BE2C (cell line): ENCODE measurements around the gene MPND.

ENCODE experiments used
- DNase-seq: peaks from one replicate; pipeline ENCODE4 v3.0.0-alpha.2; 2020
- H3K27me3 ChIP-seq: fragments of 250-450 bp; sonication (Bioruptor Pico); 2 replicates; pipeline ENCODE4 v1.5.1; 2020; ENCODE audit warnings: mild to moderate bottlenecking
- H3K36me3 ChIP-seq: fragments of 250-450 bp; sonication (Bioruptor Pico); 2 replicates; pipeline ENCODE4 v1.5.1; 2020; ENCODE audit warnings: mild to moderate bottlenecking
- H3K4me1 ChIP-seq: fragments of 250-450 bp; sonication (Bioruptor Pico); 2 replicates; pipeline ENCODE4 v1.5.1; 2020
- H3K4me3 ChIP-seq: 2 replicates; pipeline ENCODE4 v1.5.1; 2011; ENCODE audit warnings: low read depth, low read length
- H3K9me3 ChIP-seq: fragments of 250-450 bp; sonication (Bioruptor Pico); 2 replicates; pipeline ENCODE4 v1.5.1; 2020
- TF ChIP-seq, protein P1 (sequence below): IDR thresholded peaks from 2 replicates; pipeline ENCODE4 v1.5.1; 2012; ENCODE audit warnings: mild to moderate bottlenecking, low read depth, low read length

MPND gene

DNA sequence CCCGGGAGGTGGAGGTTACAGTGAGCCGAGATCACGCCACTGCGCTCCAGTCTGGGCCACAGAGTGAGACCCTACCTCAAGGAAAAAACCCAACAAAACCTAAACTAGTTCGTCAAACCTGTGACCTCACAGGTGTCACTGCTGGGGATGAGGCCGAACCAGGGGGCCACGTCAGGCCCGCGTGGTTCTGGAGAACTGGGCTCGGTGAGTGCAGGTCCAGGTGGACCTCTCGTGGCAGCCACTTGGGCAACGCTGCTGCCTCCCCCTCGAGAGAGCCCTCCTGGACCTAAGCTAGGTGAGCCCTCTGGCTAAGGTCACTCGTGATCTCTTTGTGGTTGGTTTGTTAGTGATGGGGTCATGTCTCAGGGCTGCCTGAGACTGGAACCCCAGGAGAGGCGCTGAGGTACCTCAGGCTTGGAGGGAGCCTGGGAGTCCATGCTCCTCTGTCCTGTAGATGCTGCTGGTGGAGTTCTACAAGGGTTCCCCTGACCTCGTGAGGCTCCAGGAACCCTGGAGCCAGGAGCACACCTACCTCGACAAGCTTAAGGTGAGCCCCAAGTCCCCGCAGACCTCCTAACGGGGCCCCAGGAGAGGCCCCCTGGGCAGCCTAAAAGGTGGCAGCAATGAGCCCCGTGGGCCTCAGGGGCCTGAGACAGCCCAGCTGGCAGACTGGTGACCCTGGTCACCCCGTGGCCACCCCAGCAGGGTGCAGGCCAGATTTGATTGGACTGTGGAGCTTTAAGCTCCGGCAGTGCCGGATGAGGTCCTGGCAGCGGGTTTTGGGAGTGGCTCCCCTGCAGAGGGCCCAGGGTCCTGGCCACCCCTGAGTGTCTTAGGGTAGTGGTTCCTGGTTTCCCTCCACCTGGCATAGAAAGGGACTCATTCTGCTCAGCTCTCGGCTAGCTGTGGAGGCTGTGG is 15.6 kb downstream of the MPND start:
- H3K9me3 ChIP-seq = no peaks in the 10 kb centered on the region
- H3K4me1 ChIP-seq = no peaks in the 10 kb centered on the region
- DNase-seq = no peak
- no peaks in the 10 kb centered on the region for H3K27me3 ChIP-seq
- peaks cover 64% of the 10 kb centered on the region for H3K36me3 ChIP-seq
- no peak overlapping the region for H3K4me3 ChIP-seq
- TF ChIP-seq, protein P1, sequence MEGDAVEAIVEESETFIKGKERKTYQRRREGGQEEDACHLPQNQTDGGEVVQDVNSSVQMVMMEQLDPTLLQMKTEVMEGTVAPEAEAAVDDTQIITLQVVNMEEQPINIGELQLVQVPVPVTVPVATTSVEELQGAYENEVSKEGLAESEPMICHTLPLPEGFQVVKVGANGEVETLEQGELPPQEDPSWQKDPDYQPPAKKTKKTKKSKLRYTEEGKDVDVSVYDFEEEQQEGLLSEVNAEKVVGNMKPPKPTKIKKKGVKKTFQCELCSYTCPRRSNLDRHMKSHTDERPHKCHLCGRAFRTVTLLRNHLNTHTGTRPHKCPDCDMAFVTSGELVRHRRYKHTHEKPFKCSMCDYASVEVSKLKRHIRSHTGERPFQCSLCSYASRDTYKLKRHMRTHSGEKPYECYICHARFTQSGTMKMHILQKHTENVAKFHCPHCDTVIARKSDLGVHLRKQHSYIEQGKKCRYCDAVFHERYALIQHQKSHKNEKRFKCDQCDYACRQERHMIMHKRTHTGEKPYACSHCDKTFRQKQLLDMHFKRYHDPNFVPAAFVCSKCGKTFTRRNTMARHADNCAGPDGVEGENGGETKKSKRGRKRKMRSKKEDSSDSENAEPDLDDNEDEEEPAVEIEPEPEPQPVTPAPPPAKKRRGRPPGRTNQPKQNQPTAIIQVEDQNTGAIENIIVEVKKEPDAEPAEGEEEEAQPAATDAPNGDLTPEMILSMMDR = no peak

GRCh38 chr19:4359627-4360000 is 16.3 kb downstream of the MPND start:
- no peak overlapping the region for H3K4me3 ChIP-seq
- no peaks in the 10 kb centered on the region for H3K9me3 ChIP-seq
- no peak for DNase-seq
- H3K27me3 ChIP-seq = no peaks in the 10 kb centered on the region
- TF ChIP-seq, protein P1 = no peak
- peaks cover 67% of the 10 kb centered on the region for H3K36me3 ChIP-seq
- H3K4me1 ChIP-seq = no peaks in the 10 kb centered on the region

DNA sequence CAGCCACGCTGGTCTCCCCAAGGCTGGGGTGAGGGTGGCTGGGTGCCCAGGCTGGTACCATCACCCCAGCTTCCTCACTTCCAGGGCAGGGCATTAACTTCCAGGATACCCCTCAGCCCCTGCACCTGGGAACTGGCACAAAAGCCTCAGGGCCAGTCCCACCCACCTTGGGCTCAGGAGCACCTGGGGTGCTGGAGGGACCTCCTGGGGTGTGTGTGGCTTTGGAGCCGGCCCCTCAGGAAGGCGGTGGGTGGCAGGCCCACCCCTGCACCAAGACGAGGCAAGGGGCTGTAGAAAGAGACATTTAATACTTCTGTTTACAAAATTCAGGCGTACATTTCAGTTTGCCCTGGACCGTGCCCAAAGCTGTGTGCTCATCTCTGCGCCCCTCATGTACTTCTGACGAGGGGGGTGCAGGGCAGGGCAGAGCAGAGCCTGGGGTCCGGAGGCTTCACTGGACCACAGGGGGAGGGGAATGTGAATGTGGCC is 16.8 kb downstream of the MPND start:
- Histone ChIP-seq H3K4me3 (no peak overlapping the region), H3K4me1 (no peaks in the 10 kb centered on the region), H3K9me3 (no peaks in the 10 kb centered on the region), H3K27me3 (no peaks in the 10 kb centered on the region), H3K36me3 (peaks cover 71% of the 10 kb centered on the region)
- no peak for DNase-seq
- TF ChIP-seq, protein P1 = no peak

GRCh38 chr19:4360641-4361151 is 17.3 kb downstream of the MPND start:
- H3K36me3 ChIP-seq = peaks cover 76% of the 10 kb centered on the region
- no peak for DNase-seq

GRCh38 chr19:4361152-4362046 is 18.0 kb downstream of the MPND start:
- no peak for DNase-seq
- Histone ChIP-seq H3K4me1 (no peaks in the 10 kb centered on the region), H3K9me3 (no peaks in the 10 kb centered on the region), H3K36me3 (peaks cover 80% of the 10 kb centered on the region), H3K27me3 (no peaks in the 10 kb centered on the region), H3K4me3 (no peak overlapping the region)
- TF ChIP-seq, protein P1 = no peak

More at GRCh38 chr19:4360641-4361151, 17.3 kb downstream of the MPND start:
- Histone ChIP-seq H3K9me3 (no peaks in the 10 kb centered on the region), H3K27me3 (no peaks in the 10 kb centered on the region), H3K4me3 (no peak overlapping the region), H3K4me1 (no peaks in the 10 kb centered on the region)
- TF ChIP-seq, protein P1 = no peak
